GM12874 (cell line): ENCODE results near the gene GGT6.

Experiments used
- TF ChIP-seq, protein P1 (sequence below): IDR thresholded peaks from 2 replicates; pipeline ENCODE4 v1.5.1; 2011; ENCODE audit warnings: low read depth, mild to moderate bottlenecking, control low read depth, low read length, moderate library complexity; ENCODE audit not compliant: insufficient read depth

Gene GGT6

DNA sequence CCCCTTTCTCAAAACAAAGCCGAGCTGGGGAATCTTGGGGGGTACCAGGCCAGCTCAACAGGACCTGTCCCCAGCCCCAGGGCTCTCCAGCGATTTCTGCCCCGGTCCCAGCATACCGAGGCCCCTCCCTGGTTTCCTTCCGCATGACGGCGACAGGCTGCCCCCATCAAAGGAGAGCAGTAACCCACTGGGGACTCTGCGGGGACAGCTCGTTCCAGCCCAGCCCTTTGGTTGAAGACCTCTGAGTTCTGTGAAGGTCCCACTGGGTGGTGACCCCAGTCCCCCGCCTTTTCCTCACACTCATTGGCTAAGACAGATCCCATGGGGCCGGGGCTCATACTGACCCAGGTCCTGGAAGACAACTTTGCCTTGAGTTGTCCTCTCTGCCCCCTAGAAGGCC, 28.0 kb upstream of the GGT6 start:
- TF ChIP-seq, protein P1, sequence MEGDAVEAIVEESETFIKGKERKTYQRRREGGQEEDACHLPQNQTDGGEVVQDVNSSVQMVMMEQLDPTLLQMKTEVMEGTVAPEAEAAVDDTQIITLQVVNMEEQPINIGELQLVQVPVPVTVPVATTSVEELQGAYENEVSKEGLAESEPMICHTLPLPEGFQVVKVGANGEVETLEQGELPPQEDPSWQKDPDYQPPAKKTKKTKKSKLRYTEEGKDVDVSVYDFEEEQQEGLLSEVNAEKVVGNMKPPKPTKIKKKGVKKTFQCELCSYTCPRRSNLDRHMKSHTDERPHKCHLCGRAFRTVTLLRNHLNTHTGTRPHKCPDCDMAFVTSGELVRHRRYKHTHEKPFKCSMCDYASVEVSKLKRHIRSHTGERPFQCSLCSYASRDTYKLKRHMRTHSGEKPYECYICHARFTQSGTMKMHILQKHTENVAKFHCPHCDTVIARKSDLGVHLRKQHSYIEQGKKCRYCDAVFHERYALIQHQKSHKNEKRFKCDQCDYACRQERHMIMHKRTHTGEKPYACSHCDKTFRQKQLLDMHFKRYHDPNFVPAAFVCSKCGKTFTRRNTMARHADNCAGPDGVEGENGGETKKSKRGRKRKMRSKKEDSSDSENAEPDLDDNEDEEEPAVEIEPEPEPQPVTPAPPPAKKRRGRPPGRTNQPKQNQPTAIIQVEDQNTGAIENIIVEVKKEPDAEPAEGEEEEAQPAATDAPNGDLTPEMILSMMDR, result no peak

- TF ChIP-seq, protein P1, result no peak
These were observed 27.4 kb upstream of the GGT6 start for GRCh38 chr17:4587803-4588202.

DNA sequence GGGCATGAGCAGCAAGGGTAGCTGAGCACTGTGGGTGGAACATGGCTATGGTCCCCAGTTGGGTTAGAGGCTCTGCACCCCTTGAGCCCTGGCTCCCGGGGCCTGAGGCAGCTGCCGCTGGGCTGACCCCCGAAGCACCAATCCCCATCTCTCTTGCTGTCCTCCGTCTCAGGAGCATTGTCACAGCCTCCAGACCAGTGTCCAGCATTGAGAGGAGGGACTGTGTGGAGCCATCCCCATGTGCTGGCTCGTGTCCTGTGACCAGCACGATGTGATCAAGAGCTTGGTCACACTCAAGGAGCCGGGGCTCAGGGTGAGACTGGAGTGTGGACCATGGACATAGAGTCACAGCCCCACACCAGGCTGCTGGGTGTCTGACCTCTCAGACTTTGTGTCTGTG, 26.8 kb upstream of the GGT6 start:
- TF ChIP-seq, protein P1, result no peak

GRCh38 chr17:4586043-4586442, 25.7 kb upstream of the GGT6 start:
- TF ChIP-seq, protein P1, result no peak

DNA sequence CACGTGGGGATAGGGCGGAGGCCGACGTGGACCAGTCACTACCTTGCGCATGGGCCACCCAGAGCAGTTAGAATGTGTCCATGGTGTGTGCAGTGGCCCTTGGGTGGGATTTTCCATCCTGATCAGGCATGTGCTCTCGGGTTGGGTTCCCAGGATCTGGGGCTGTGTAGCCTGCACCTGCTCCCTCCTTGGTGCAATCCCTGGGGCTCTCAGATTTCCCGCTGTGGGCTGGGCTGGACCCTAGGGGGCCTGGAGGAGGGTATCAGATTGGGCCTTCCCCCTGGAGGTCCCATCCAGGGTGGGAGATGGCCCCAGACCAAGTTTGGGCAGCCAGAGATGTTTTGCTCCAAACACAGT, 25.2 kb upstream of the GGT6 start:
- TF ChIP-seq, protein P1, result no peak

DNA sequence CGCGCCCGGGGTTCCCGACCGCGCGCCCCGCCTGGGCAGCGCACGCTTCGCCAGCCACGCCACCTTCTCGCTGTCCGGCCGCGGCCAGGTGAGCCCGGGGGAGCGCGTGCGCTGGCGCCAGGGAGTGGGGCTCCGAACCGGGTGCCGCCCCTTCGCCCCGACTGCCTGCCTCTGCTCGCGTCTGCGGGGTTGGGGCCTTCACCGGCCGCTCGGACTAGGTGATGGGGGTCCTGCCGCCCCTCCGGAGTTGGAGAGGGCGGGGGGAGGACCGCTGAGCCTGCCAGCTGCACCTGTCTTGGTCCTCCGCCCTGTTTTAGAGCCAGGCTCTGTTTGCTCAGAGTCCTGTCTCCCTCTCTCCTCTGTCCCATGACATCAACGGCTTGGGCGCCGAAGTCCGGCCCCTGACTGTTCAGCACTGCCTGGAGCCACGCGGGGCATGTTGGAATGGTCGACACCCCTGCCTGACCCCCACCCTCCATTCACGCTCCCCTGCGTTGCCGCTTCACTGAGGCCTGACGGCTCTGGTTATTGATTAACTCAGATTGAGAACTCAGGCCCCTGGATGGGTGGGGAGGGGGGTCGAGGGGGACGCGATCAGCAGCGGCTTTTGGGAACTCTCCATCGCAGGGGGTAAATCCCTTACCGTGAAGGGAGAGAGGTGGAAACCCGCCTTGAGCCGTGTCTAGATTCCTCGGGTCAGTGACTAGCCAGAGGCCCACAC, 24.7 kb upstream of the GGT6 start:
- TF ChIP-seq, protein P1, result no peak

- TF ChIP-seq, protein P1, result no peak
These were observed 23.9 kb upstream of the GGT6 start, which contains the start of gene SMTNL2 for GRCh38 chr17:4584101-4584916. TSS of gene SMTNL2 (plus strand) at chr17:4584529. CDS start at chr17:4584606, 77 bp downstream.
